Keratinocyte (primary cell): ENCODE data around the gene HDLBP.

ENCODE experiments used
- CTCF ChIP-seq, 3 experiments: IDR thresholded peaks in 1 of 3; conservative IDR thresholded peaks in 1 of 3; optimal IDR thresholded peaks in 1 of 3; 2 replicates in 2 of 3; 3 replicates in 1 of 3; pipeline versions ENCODE3 to v1.5.1; 2011; ENCODE audit warnings: low read length in 3 of 3, mild to moderate bottlenecking in 3 of 3, moderate library complexity in 2 of 3, control low read depth in 1 of 3, inconsistent platforms in 1 of 3; ENCODE audit not compliant: insufficient read depth in 2 of 3; ENCODE audit errors: extremely low read depth in 1 of 3
- EZH2 ChIP-seq: IDR thresholded peaks from one replicate; pipeline ENCODE4 v1.6.1; 2012; ENCODE audit warnings: inconsistent platforms, mild to moderate bottlenecking, low read length, moderate library complexity

GRCh38 chr2:241191081-241191480 is 124.4 kb downstream of the HDLBP start:
- TF ChIP-seq CTCF (optimal IDR thresholded peaks at IDR 0.05 in 1 of 3, IDR thresholded peaks at IDR 0.05 in 1 of 3, conservative IDR thresholded peaks at IDR 0.05 in 1 of 3; ENCODE audit: extremely low read depth in 1 of 3, insufficient read depth in 2 of 3, low read length in 3 of 3): no peak
- TF ChIP-seq EZH2: no peak
